Activated T-cell treated with anti-CD3 and anti-CD28 coated beads, Interleukin-2, amount 50 U/mL, for 48 hours (primary cell): Measurements from ENCODE around the gene MACROD2.

Experiments
- DNase-seq, 2 experiments: peaks; one replicate each; pipeline ENCODE4 v3.0.0-alpha.2; 2020

MACROD2 gene

DNA sequence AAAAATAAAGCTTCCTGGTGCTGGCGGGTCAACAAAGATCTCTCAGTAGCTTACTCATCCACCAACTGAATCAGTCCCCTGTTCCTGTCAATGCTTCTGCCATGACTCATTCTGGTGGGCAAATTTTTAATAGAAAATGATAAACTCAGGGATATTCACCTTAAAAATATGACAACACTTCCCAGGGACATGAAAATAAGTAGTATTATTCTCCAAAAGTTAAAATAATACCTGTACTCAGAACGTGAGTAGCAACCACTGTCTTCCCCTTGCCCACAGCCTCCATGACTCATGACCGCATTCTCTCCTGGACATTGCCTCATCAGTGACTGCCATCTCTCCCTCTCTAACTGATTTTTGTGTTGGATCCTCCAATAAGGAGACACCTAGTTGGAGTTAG, 2025.7 kb downstream of the MACROD2 start:
- DNase-seq = no peak

DNA sequence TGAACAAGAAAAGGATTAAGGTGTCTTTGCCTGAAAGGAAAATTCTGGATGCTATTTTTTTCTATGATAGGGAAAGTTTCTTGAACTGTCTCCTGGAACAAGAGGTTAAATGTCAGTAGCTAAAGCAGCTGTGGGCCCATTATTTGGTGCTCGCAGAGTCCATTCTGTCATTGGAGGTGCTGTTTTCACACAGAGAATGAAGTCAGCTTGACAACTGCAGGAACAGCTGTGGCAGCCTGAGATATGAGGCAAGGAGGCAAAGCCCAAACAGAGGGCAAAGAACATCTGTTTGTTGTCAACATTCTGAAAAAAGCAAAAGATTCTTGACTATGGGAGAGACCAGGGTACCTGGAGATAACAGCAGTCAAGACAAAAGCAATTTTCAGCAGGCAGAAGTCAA, 2029.8 kb downstream of the MACROD2 start:
- DNase-seq = no peak

DNA sequence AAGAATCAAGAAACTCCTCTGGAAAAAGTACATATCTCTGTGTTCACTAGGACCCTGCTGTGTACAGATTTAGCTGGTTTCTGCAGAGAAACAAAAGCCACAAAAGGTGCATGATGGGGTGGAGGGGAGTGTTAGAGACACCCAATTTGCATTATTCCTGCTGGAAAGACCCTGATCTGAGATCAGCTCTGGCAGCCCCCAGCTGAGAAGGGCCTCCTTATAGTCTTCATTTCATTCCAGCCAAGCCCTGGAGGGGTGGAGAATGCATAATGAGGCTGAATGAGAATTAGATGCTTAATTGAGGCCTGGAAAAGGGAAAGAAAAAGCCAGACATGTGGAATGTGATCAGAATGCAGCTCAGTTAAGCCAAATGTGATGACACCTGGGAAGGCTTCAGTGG, 2032.4 kb downstream of the MACROD2 start:
- no peak for DNase-seq

DNA sequence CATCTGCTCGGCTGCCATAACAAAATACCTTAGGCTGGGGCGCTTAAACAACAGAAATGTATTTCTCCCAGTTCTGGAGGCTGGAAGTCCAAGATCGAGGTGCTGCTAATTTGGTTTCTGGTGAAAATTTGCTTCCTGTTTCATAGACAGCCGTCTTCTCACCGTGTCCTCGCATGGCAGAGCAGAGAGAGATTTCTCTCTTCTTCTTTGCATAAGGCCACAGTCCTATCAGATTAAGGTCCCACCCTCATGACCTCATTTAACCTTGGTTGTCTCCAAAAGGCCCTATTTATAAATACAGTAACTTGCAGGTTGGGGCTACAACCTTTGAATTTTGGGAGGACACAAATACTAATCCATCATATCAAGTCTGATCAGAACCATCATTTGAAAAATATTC, 2033.6 kb downstream of the MACROD2 start:
- no peak for DNase-seq

DNA sequence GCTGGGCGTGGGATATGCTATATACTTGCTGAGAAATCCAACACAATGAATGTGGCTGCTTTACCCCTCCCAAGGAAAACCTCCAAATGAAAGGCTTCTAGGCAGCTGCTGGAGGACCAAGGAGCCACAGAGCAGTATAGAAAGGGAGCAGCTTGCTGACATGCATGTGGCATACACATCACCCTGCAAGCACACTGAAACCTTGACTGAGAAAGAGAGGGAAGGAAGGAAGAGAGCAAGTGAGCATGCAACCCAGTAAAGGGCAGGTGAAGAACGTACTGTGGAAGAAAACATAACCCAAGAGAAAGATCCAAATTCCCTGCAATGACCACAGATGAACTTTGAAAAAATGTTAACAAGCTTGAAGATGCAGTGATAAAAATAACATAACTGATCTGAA, 2034.9 kb downstream of the MACROD2 start:
- no peak for DNase-seq

DNA sequence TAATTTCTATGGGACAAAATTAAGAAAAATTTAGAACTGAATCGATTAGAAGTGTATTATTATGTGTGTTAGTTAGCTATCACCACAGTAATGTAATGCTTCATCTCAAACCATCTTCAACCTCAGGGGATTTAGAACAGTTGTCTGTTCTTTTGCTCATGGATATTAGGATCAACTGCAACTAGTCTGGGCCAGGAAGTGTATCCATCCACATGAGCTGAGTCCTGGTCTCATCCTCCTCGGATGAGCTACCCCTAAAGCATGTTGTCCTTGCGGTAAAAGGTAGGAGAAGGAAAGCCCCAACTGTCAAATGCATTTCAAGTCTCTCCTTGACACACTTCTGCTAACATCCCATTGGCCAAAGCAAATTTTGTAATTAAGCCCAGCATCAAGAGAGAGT, 2040.3 kb downstream of the MACROD2 start:
- DNase-seq = no peak

DNA sequence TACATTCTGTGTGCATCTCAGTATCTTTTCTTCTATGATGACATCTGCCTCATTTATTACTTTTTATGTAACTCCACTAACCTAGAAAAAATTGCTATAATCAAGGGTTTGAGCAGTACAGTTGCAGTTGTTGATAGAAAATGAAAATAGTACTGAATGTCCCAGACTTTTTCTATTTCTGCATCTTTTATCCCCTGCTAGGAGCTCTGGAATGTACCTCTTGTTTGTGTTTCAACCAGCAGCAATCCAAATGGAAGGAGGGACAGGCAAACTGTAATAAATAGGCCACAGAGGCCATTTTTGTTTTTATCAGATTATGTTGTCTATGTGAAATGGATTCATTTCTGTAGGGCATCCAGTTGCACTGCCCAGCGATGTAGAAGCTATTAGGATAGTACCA, 2041.0 kb downstream of the MACROD2 start:
- DNase-seq = no peak

DNA sequence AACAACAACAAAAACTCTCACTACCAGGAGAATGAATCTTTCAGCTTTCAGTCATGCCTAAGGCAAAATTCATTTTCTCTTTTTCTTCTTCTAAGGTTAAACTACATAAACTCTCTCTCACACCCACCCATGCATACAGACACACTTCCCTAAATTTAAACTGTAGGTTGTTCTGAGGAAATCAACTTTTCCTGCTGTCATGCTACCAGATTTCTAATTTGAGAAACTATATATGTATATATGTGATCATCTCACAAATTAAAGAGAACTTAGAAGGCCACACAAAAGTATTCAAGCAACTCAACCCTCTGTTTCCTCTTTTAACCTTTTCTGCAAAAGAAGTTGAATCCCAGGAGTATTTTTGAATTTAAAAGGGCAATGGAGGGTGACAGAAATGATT, 2045.4 kb downstream of the MACROD2 start:
- DNase-seq = no peak

DNA sequence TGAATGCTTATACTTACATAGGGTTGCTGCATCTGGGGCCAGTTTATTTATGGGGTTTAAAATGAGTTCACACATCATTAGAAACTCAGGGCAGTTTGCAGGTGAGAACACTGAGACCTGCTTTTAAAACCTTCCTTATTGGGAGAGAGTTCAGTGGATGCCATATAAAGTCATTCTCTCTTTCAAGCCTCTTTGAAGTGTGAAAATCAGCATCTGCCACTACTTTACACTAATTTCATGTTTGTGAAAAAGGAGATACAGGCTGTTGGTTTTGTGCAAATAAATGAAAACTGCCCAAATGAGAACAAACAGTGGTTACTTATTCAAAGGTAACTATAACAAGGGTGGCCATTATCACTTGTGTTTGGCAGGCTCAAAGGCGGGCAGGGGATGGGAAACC, 2047.4 kb downstream of the MACROD2 start:
- DNase-seq = no peak

DNA sequence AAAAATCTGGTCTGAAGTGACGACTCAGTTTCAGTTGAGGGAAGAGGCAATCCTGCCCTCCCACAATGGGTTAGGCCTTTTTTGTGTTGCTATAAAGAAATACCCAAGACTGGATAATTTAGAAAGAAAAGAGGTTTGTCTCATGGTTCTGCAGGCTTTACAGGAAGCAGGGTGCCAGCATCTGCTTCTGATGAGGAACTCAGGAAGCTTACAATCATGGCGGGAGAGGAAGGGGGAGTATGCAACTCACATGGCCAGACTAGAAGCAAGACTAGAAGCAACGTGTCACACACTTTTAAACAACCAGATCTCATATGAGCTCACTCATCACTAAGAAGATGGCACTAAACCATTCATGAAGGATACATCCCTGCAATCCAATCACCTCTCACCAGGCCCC, 2048.6 kb downstream of the MACROD2 start:
- DNase-seq = no peak

DNA sequence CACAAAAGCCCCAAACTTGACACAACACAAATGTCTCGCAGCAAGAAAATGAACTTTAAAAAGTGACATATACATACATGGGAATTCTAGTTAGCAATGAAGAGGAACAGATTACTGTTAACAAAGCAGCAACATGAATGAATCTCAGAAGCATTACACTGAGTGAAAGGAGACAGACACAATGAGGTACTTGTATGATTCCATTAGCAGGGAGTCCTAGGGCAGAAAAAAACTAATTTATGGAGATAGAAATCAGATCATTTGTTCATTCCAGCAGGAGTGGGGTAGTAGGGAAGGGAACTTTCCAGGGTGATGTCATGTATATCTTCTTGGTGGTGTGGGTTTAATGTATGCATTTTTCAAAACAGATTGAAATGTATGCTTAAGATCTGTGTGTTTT, 2053.6 kb downstream of the MACROD2 start:
- no peak for DNase-seq

DNA sequence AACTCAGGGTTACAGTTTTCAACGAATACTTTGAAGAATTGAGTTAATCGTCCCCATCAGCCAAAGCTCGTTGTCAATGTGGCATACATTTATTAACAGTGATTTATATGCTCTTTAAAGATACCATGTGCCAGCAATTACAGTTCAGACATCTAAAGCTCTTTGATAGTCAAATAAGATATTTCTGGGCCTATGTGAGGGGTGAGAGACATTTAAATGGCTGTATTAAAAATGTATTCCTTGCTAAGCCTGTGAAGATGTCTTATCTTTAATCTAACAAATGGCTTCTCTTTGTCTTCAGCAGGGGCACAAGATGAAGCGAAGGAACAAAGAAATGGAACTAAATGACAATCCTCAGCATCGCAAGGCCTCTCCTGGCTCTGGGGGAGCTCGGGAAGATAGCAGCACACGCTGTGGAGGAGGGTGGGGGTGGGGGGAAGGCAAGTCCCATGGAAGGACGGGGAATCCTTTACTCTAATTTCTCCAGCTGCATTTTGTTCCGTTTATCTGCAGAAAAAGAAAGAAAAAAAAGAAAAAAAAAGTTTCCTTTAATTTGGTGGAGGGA, 2054.3 kb downstream of the MACROD2 start:
- DNase-seq = no peak

DNA sequence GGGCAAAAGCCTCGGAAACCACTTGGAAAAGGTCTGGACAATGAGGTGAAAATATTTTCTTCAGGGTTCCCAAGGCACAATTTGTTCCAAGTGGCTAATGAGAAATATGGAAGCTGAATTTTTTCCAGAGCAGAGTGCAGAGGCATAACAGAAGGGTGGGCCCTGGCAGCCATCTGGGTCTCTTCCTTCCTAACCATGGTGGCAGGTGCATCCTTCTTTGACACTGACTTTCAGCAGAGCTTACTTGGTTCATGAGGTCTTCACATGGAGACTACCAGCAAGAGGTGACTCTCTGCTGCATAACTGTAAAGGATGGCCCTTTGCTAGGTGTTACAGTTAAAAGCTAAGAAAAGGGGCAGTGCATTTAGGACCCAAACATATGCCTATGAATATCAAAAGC, 2055.1 kb downstream of the MACROD2 start:
- no peak for DNase-seq

DNA sequence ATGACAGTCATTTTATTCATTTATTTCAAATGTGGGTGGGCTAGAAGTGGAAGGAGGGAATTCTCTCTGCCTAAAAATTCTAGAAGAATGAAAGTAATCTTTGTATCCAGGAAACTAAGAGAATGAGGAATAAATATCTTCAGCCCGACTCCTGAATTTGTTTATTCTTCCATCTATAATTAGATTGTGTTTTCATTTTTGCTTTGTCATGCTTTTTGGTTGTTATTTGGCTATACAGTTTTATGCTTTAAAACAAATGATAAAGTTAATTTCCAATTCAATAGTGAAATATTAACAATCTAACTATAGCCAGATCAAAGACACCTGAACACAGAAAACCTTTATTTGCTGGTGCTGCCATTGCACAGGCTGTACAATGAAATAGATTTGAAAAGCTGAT, 2056.7 kb downstream of the MACROD2 start:
- DNase-seq = no peak

DNA sequence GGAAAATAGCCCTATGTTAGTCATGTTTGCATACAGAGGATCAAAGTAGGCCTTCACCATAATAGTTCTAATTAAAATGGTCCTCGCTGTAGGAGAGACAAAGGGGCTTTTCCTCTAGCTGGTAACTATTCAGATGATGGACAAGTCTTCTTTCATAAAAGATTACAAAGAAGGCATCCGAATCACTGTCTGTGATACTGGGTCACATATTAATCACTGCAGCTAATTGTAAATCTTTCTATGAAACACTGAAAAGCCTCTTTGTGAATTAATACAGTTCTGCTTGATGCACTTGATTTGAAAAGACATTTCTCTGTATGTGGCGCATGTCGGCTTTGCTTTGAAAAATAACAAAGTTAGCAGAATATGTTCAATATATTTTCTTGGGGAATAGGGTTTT, 2057.1 kb downstream of the MACROD2 start:
- no peak for DNase-seq

DNA sequence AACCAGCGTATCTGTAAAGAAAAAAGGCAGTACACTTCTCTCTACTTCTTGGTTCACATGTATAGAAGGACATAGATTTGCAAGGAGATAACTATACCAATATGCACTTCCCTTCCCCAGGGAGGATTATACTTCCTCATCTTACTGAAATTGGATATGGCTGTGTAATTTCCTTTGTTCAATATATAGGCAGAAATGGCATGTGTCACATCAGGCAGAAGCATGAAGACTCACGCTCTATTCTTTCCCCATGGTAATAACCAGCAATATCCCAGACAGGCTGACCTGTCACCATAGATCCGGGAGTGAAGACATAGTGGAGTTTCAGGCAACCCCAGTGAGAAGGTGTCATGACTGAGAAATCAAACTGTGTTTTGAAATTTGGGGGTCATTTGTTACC, 2059.7 kb downstream of the MACROD2 start:
- DNase-seq = no peak

DNA sequence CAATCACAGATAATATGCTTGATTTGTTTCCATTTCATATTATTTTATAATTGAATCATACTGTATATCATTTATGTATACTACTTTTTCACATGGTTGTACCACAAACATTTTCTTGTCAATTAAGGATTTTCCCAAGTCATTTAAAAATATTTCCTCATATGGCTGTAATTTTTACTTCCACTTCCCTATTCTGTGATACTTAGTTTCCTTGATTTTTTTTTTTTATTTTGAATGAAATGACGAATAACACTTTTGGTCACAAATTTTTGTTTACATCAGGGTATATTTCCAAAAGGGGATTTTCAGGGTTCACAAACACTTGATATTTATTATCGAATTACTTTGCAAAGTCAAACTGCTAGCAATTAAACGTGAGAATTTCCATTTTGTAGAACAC, 2062.3 kb downstream of the MACROD2 start:
- no peak for DNase-seq

DNA sequence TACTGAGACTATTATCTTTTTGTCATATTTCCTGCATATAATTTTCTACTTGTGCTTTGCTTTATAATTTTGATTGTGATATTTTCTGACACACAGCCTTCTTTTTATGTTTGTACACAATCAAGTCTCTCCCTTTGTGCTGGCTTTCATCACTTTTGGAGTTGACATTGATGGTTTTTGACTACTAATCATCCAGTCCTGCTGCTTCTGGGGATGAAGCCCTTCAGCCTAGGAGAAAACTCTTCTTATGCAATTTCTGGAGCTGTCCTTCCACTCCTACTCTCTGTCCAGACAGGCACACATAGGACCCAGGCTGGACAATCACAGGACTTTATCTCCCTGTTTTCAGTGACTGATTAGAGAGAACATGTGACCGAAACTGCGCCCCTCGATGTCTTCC, 2063.0 kb downstream of the MACROD2 start:
- DNase-seq = no peak

DNA sequence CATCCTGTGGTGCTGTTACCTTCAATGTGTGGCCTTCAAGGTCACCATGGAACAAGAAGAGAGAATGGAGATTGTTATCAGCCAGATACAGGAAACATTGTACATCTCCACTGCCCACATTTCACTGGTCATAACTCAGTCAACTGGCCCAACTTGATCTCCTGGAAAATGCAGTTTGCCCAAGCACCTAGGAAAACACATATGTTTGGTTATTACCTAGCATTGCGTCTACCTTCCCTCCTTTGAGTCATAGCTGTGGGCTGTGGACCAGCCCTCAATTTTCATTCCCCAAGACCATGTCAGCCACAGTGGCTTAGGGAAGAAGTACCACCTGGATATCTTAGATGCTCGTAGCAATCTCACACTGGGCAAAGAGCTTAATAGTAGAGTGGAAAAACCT, 2064.5 kb downstream of the MACROD2 start:
- DNase-seq = no peak

DNA sequence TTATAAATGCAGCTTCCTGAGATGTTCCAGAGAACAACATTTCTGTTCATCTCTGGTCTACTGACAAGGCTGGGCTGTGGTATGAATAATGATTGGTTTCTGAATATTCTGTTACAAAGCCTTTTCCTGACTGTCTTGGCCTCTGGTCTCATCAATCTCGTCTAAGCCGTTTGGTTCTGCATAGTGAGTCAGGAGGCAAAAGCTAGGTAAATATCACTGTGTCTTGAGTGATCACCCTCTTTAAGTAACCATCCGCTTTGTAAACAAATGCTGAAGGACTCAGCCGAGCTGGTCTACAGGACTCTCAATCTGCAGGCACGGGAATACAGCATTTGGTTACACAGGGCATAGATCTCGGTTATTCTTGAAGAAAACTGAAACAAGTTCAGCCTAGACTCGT, 2066.0 kb downstream of the MACROD2 start:
- DNase-seq = no peak

DNA sequence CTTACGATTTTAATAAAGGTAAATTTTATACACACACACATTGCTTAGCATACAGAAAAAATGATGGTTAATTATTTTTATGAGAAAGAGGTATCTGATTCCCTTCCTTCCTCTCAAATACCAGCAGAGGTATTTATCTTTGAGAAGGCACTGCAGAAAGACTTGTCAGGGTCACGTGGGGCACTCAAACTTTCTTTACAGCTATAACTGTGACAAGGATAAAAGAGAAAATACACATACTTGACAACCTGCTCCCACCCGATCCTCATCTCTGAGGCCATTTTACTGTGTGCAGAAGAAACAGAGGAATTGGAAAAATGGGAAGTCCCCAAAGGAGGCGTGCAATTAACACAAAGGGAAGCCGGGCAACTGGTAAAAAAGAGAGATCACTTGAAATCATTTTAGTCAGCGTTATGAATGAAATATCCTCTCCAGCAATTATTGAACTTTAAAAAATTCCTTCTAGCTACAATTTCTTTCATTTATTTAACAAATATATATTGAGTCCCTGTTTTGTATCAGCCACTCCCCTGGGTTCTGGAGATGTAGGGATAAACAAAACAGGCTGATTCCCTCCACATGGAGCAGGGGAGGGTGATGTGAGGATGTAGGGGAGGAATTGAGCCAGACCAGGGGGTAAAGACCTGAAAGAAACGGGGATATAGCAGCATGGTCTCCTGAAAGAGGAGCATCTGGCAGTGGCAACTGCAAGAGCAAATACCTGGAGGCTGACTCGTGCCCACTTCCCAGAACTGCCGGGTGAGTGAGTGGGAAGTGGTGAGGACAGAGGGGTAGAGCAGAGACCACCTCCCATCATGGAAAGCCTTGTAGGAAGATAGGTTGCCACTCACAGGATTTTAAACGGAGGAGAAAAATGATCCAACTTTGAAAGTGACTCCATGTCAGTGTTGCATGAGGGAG, 2067.6 kb downstream of the MACROD2 start:
- no peak for DNase-seq

DNA sequence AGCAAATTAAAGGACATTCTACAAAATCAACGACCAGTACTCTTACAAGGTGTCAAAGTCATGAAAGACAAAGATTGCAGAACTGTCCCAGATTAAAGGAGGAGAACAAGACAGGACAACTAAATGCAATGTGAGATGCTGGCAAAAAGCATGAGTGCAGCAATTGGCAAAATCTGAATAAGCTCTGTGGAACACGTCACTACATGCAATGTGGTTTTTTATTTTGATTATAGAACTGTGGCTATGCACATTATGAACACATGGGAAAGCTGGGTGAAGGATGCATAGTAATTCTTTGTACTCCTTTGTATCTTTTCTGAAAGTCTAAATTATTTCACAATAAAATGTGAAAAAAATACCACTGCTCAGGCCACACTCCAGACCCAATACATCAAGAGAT, 2068.6 kb downstream of the MACROD2 start:
- DNase-seq = no peak

DNA sequence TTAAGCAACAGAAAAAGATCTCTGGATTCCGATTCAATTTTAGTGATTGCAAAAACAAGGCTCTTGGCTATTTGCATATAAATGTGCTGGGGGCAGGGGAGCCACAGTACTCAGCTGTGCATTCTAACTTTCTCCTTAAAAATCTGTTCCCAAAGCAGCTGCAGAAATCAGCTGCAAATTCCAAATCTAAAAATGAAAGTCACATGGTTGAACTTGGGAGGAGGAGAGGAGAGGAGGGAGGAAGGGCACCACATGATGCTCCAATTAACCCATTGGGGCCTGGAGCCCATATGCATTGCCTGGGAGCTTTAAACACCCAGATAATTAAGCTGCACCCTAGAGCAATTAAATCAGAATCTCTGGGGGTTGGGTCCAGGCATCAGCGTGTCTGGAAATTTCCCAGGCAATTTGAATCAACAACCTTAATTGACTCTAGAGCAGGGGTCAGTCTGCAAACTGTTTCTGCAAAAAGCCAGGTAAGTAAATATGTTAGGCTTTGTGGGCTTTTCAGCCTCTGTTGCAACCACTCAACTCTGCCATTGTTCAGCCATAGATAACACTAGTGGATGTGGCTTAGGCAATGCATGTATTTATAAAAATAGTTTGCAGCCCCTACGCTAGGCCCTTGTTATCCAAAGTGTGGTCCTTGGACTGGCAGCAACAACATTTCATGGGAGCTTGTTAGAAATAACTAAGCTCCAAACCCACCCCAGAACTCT, 2069.8 kb downstream of the MACROD2 start:
- DNase-seq = no peak

DNA sequence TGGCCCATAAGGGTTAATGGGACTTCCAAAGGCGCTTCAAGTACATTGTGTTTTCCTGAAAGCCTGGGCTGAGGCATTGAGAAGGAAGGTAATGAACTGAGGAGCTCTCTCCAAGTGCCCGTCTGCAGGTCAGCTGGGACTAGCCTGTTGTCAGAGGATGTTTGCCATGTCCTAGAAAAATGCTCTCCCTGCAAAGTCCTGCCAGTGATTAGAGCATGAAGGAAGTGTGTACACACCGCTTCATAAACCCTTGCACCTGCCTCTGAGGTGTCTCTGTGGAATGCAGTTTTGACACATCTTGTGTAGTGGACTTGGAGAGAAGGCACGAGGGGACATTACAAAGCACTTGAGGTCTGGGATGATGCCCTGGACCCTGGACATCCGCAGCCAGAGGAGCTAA, 2071.3 kb downstream of the MACROD2 start:
- no peak for DNase-seq
